GM23338 (cell line): Measurements from ENCODE around the gene FCHSD2. TPM values are rescaled to one million over a fixed set of nuclear protein-coding genes. Genes with fewer than 3 reads are reported as not detected.
"Not testable (repeated sequence)": the region's sequence is repeated elsewhere in the genome, so short reads cannot be mapped to it uniquely, and the experiment has no call there.

Source experiments
- ATAC-seq: fragments of 200-7000 bp; cut with Tn5 transposase; 3 replicates; pipeline ENCODE4 v1.9.1; 2020
- DNase-seq: peaks from one replicate; pipeline ENCODE4 v3.0.0-alpha.2; 2015; ENCODE audit warnings: low spot score
- H2AFZ ChIP-seq: fragments of 200-600 bp; sonication (generic); 2 replicates; pipeline ENCODE4 v1.8.0; 2016; ENCODE audit warnings: antibody characterized with exemption, mild to moderate bottlenecking, moderate library complexity
- H3F3A ChIP-seq: fragments of 200-600 bp; sonication (generic); replicated peaks from 2 replicates; pipeline ENCODE4 v1.8.0; 2017; ENCODE audit warnings: antibody characterized with exemption, mixed run types, low read depth
- H3K27ac ChIP-seq: fragments of 200-600 bp; sonication (generic); 2 replicates; pipeline ENCODE4 v1.6.1; 2016; ENCODE audit warnings: low read depth
- H3K27me3 ChIP-seq: fragments of 200-600 bp; sonication (generic); 2 replicates; pipeline ENCODE4 v1.8.0; 2016; ENCODE audit warnings: mild to moderate bottlenecking, mixed run types, moderate library complexity; ENCODE audit not compliant: insufficient read depth
- H3K36me3 ChIP-seq: fragments of 200-600 bp; sonication (generic); 2 replicates; pipeline ENCODE4 v1.8.0; 2016; ENCODE audit warnings: mild to moderate bottlenecking; ENCODE audit not compliant: insufficient read depth
- H3K4me1 ChIP-seq: fragments of 200-600 bp; sonication (generic); 2 replicates; pipeline ENCODE4 v1.8.0; 2016; ENCODE audit warnings: mild to moderate bottlenecking, moderate library complexity; ENCODE audit not compliant: insufficient read depth
- H3K4me2 ChIP-seq: fragments of 200-600 bp; sonication (generic); 2 replicates; pipeline ENCODE4 v1.7.1; 2017; ENCODE audit warnings: mixed run types
- H3K4me3 ChIP-seq: fragments of 200-600 bp; sonication (generic); 2 replicates; pipeline ENCODE4 v1.6.1; 2016; ENCODE audit warnings: mixed run types
- H3K79me2 ChIP-seq: fragments of 200-600 bp; sonication (generic); replicated peaks from 2 replicates; pipeline ENCODE4 v1.8.0; 2017; ENCODE audit warnings: mild to moderate bottlenecking; ENCODE audit not compliant: insufficient read depth
- H3K9me2 ChIP-seq: fragments of 200-600 bp; sonication (generic); 2 replicates; pipeline ENCODE4 v1.8.0; 2017; ENCODE audit not compliant: insufficient read depth
- H4K20me1 ChIP-seq: fragments of 200-600 bp; sonication (generic); replicated peaks from 2 replicates; pipeline ENCODE4 v1.8.0; 2017; ENCODE audit warnings: mild to moderate bottlenecking; ENCODE audit not compliant: insufficient read depth
- H3K27ac Mint-ChIP-seq: 2 replicates; pipeline ENCODE4 v1.8.0; 2020; ENCODE audit warnings: inconsistent platforms, mild to moderate bottlenecking, moderate library complexity, mixed read lengths
- H3K27me3 Mint-ChIP-seq: 3 replicates; pipeline ENCODE4 v1.8.0; 2022; ENCODE audit warnings: low read depth, mild to moderate bottlenecking, moderate library complexity, mixed read lengths, inconsistent platforms; ENCODE audit not compliant: insufficient read depth, poor library complexity
- H3K36me3 Mint-ChIP-seq: 3 replicates; pipeline ENCODE4 v1.8.0; 2021; ENCODE audit warnings: low read depth, mild to moderate bottlenecking, inconsistent platforms, moderate library complexity, mixed read lengths
- H3K4me1 Mint-ChIP-seq: 3 replicates; pipeline ENCODE4 v1.8.0; 2020; ENCODE audit warnings: mild to moderate bottlenecking, inconsistent platforms, mixed read lengths
- H3K4me3 Mint-ChIP-seq: 3 replicates; pipeline ENCODE4 v1.8.0; 2021; ENCODE audit warnings: moderate library complexity, mild to moderate bottlenecking, inconsistent platforms, mixed read lengths
- H3K9me3 Mint-ChIP-seq: 3 replicates; pipeline ENCODE4 v1.8.0; 2020; ENCODE audit warnings: moderate library complexity, mild to moderate bottlenecking, inconsistent platforms, mixed read lengths
- CREB1 ChIP-seq: fragments of 250-450 bp; sonication (Bioruptor Pico); IDR thresholded peaks from 2 replicates; pipeline ENCODE4 v1.5.0; 2020; ENCODE audit warnings: low read depth, mild to moderate bottlenecking, moderate library complexity
- POLR2AphosphoS5 ChIP-seq: IDR thresholded peaks from 2 replicates; pipeline ENCODE4 v1.6.1; 2016; ENCODE audit warnings: antibody characterized with exemption, low read depth
- ZNF114 ChIP-seq: fragments of 250-450 bp; sonication (Bioruptor Pico); IDR thresholded peaks from 2 replicates; pipeline ENCODE4 v1.5.0; 2020; ENCODE audit warnings: mild to moderate bottlenecking, moderate library complexity
- ZNF462 ChIP-seq: fragments of 250-450 bp; sonication (Bioruptor Pico); IDR thresholded peaks from 2 replicates; pipeline ENCODE4 v1.5.0; 2020; ENCODE audit warnings: mild to moderate bottlenecking, moderate library complexity
- polyA plus RNA-seq: library from polyadenylated mRNA; unstranded; fragments of >200 nt; fragmentation: Nextera tagmentation; extraction: Ambion mirVana; gene quantifications from 2 replicates; pipeline ENCODE4 v1.2.1, GENCODE V29; 2016
- total RNA-seq: library from RNA; depleted of rRNA; stranded (reverse); fragments of >200 nt; shearing (Covaris generic); gene quantifications from 2 replicates; pipeline ENCODE4 v1.2.3, GENCODE V29; 2014

FCHSD2 gene
- total and polyA plus RNA-seq, 2 experiments from 2014 or later = 3.6 to 5.2 TPM

GRCh38 chr11:72859126-72859525, 283.0 kb downstream of the FCHSD2 start (continued):
- TF ChIP-seq ZNF462 = no peak
- no peak for TF ChIP-seq CREB1 (CRISPR knock-in tag)
- TF ChIP-seq ZNF114 (CRISPR knock-in tag) = no peak
- TF ChIP-seq POLR2AphosphoS5 = no peak

- H3K27ac ChIP-seq, H3K4me2 ChIP-seq, H4K20me1 ChIP-seq, H2AFZ ChIP-seq, H3K27ac Mint-ChIP-seq, H3K4me3 Mint-ChIP-seq, H3K27me3 Mint-ChIP-seq, H3K4me3 ChIP-seq, H3K36me3 ChIP-seq, H3K79me2 ChIP-seq, DNase-seq, H3K4me1 ChIP-seq, H3K4me1 Mint-ChIP-seq, H3K9me3 Mint-ChIP-seq, H3K36me3 Mint-ChIP-seq, ATAC-seq, H3K27me3 ChIP-seq, H3K9me2 ChIP-seq, H3F3A ChIP-seq: not testable (repeated sequence)
These were observed 283.9 kb downstream of the FCHSD2 start for GRCh38 chr11:72858267-72858666.
